Neural cell (in vitro differentiated cells): ENCODE measurements around the gene CLEC9A. TPM values are rescaled to one million over a fixed set of nuclear protein-coding genes. Genes with fewer than 3 reads are reported as not detected.

Source experiments
- H2AFZ ChIP-seq: fragments of 200-600, 300-800 bp; sonication (generic), shearing (Covaris generic); 2 replicates; pipeline ENCODE4 v1.6.0; 2014; ENCODE audit warnings: low read depth, mild to moderate bottlenecking, antibody characterized with exemption, low read length, moderate library complexity
- H3F3A ChIP-seq: fragments of 200-600 bp; shearing (Covaris generic); 2 replicates; pipeline ENCODE4 v1.6.1; 2016; ENCODE audit warnings: mild to moderate bottlenecking, moderate library complexity, mixed read lengths, antibody characterized with exemption, low read length; ENCODE audit not compliant: insufficient read depth, poor library complexity, severe bottlenecking
- H3K27ac ChIP-seq: fragments of 200-600, 300-800 bp; sonication (generic), shearing (Covaris generic); 2 replicates; pipeline ENCODE4 v1.5.1; 2014; ENCODE audit warnings: mild to moderate bottlenecking, low read length, moderate library complexity
- H3K27me3 ChIP-seq: fragments of 300-800, 200-600 bp; sonication (generic), shearing (Covaris generic); 2 replicates; pipeline ENCODE4 v1.6.0; 2014; ENCODE audit warnings: mild to moderate bottlenecking, low read depth, low read length, moderate library complexity; ENCODE audit not compliant: insufficient read depth
- H3K36me3 ChIP-seq: fragments of 300-800, 200-600 bp; sonication (generic), shearing (Covaris generic); 2 replicates; pipeline ENCODE4 v1.5.1; 2014; ENCODE audit warnings: mild to moderate bottlenecking, antibody characterized with exemption, low read length, moderate library complexity; ENCODE audit not compliant: insufficient read depth
- H3K4me2 ChIP-seq: fragments of 300-800, 200-600 bp; sonication (generic), shearing (Covaris generic); 2 replicates; pipeline ENCODE4 v1.6.0; 2014; ENCODE audit warnings: mild to moderate bottlenecking, low read length
- H3K4me3 ChIP-seq: fragments of 300-800, 200-600 bp; sonication (generic), shearing (Covaris generic); 2 replicates; pipeline ENCODE4 v1.5.1; 2014; ENCODE audit warnings: mild to moderate bottlenecking, low read length, moderate library complexity
- H3K79me2 ChIP-seq: fragments of 200-600 bp; shearing (Covaris generic); replicated peaks from 2 replicates; pipeline ENCODE4 v1.6.0; 2014; ENCODE audit warnings: mild to moderate bottlenecking, low read length, moderate library complexity; ENCODE audit not compliant: insufficient read depth
- H3K9ac ChIP-seq: fragments of 300-800, 200-600 bp; sonication (generic), shearing (Covaris generic); 2 replicates; pipeline ENCODE4 v1.6.1; 2016; ENCODE audit warnings: mild to moderate bottlenecking, low read length, mixed read lengths
- H3K9me2 ChIP-seq: fragments of 200-600 bp; shearing (Covaris generic); 2 replicates; pipeline ENCODE4 v1.6.1; 2016; ENCODE audit warnings: mild to moderate bottlenecking, low read length, mixed read lengths; ENCODE audit not compliant: insufficient read depth
- H3K9me3 ChIP-seq: fragments of 200-600, 300-800 bp; sonication (generic), shearing (Covaris generic); 2 replicates; pipeline ENCODE4 v1.6.1; 2016; ENCODE audit warnings: mild to moderate bottlenecking, mixed run types, low read length, moderate library complexity, mixed read lengths
- H4K20me1 ChIP-seq: fragments of 200-600 bp; shearing (Covaris generic); 2 replicates; pipeline ENCODE4 v1.6.1; 2016; ENCODE audit warnings: mild to moderate bottlenecking, mixed run types; ENCODE audit not compliant: insufficient read depth
- EP300 ChIP-seq: fragments of 450-650 bp; conservative IDR thresholded peaks from 2 replicates; pipeline ENCODE4 v1.6.1; 2014; ENCODE audit warnings: antibody characterized with exemption, mild to moderate bottlenecking, moderate library complexity; ENCODE audit not compliant: poor library complexity, severe bottlenecking
- EZH2 ChIP-seq: fragments of 200-600, 300-800 bp; shearing (Covaris generic), sonication (generic); IDR thresholded peaks from 2 replicates; pipeline ENCODE4 v1.6.1; 2014; ENCODE audit warnings: antibody characterized with exemption, low read length, borderline replicate concordance, mild to moderate bottlenecking; ENCODE audit not compliant: insufficient read depth, poor library complexity, severe bottlenecking
- MXI1 ChIP-seq: fragments of 450-650 bp; conservative IDR thresholded peaks from 2 replicates; pipeline ENCODE4 v1.6.1; 2014; ENCODE audit warnings: antibody characterized with exemption, mild to moderate bottlenecking; ENCODE audit not compliant: poor library complexity, severe bottlenecking
- POLR2AphosphoS5 ChIP-seq: IDR thresholded peaks from 2 replicates; pipeline ENCODE4 v1.6.1; 2012
- RAD21 ChIP-seq: fragments of 450-650 bp; conservative IDR thresholded peaks from 2 replicates; pipeline ENCODE4 v1.6.1; 2014; ENCODE audit warnings: antibody characterized with exemption, mild to moderate bottlenecking, moderate library complexity
- SMC3 ChIP-seq: fragments of 450-650 bp; conservative IDR thresholded peaks from 2 replicates; pipeline ENCODE4 v1.6.1; 2014; ENCODE audit warnings: antibody characterized with exemption, mild to moderate bottlenecking, moderate library complexity; ENCODE audit not compliant: poor library complexity
- TAF1 ChIP-seq: IDR thresholded peaks from 2 replicates; pipeline ENCODE4 v1.6.1; 2012; ENCODE audit warnings: low read depth
- polyA plus RNA-seq: library from polyadenylated mRNA; depleted of rRNA; stranded (reverse); fragments of >200 nt; gene quantifications from 2 replicates; pipeline ENCODE4 v1.2.3, GENCODE V29; 2014
- TF ChIP-seq, protein P1 (sequence below): IDR thresholded peaks from 2 replicates; pipeline ENCODE4 v1.6.1; 2012; ENCODE audit warnings: borderline replicate concordance
- TF ChIP-seq, protein P2 (sequence below): fragments of 450-650 bp; IDR thresholded peaks from 2 replicates; pipeline ENCODE4 v1.5.1; 2014; ENCODE audit warnings: antibody characterized with exemption, mild to moderate bottlenecking, moderate library complexity; ENCODE audit not compliant: poor library complexity, severe bottlenecking

Gene CLEC9A
- polyA plus RNA-seq, 1 donor from 2014 or later = not detected

DNA sequence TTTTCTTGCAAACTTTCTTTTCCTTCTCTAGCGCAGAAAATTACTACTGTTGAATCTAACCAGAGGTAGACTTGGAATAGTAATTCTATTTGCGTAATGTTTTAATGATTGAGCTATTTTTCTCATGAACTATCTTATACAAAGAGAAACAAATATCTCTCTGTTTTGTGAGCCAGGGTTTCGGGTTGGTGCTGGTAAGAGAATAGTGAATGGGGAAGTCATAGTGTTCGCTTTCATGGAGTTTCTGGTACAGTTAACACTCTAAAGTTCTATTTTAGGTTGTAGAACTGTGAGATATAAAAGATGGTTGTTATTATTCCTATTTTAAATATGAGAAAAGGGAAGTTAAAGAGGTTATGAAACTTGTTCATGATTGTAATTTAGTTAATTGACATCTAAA, 38.2 kb upstream of the CLEC9A start:
- no peak overlapping the region for H3K4me2 ChIP-seq

DNA sequence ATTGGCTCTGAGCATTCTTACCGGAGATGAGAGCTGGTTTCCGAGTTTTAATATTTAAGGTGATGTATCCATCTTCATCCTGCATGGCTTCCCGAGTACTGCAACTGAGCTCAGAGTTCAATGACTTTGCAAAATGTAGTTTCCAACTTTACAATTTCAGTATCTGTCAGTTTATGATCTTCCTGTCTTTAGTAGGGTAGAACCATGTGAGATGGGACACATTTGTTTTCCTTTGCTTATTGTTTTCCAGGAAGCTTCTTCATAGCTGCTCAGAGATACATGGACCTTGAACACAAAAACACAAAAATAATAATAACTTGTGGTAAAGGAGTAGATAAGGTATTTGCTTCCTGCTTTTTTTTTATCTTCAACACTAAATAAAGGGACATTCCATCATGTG, 31.5 kb upstream of the CLEC9A start, which contains the start of gene CLEC1B:
Gene CLEC1B (minus strand): TSS at position 106 of the 400 bp plus-strand sequence. CDS start 21 bp downstream, at position 85.
- TF ChIP-seq RAD21 = no peak
- TF ChIP-seq, protein P1, sequence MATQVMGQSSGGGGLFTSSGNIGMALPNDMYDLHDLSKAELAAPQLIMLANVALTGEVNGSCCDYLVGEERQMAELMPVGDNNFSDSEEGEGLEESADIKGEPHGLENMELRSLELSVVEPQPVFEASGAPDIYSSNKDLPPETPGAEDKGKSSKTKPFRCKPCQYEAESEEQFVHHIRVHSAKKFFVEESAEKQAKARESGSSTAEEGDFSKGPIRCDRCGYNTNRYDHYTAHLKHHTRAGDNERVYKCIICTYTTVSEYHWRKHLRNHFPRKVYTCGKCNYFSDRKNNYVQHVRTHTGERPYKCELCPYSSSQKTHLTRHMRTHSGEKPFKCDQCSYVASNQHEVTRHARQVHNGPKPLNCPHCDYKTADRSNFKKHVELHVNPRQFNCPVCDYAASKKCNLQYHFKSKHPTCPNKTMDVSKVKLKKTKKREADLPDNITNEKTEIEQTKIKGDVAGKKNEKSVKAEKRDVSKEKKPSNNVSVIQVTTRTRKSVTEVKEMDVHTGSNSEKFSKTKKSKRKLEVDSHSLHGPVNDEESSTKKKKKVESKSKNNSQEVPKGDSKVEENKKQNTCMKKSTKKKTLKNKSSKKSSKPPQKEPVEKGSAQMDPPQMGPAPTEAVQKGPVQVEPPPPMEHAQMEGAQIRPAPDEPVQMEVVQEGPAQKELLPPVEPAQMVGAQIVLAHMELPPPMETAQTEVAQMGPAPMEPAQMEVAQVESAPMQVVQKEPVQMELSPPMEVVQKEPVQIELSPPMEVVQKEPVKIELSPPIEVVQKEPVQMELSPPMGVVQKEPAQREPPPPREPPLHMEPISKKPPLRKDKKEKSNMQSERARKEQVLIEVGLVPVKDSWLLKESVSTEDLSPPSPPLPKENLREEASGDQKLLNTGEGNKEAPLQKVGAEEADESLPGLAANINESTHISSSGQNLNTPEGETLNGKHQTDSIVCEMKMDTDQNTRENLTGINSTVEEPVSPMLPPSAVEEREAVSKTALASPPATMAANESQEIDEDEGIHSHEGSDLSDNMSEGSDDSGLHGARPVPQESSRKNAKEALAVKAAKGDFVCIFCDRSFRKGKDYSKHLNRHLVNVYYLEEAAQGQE = no peak
- TF ChIP-seq EP300 = no peak
- TF ChIP-seq SMC3 = no peak
- TF ChIP-seq TAF1 = no peak
- no peak for TF ChIP-seq MXI1
- TF ChIP-seq, protein P2, sequence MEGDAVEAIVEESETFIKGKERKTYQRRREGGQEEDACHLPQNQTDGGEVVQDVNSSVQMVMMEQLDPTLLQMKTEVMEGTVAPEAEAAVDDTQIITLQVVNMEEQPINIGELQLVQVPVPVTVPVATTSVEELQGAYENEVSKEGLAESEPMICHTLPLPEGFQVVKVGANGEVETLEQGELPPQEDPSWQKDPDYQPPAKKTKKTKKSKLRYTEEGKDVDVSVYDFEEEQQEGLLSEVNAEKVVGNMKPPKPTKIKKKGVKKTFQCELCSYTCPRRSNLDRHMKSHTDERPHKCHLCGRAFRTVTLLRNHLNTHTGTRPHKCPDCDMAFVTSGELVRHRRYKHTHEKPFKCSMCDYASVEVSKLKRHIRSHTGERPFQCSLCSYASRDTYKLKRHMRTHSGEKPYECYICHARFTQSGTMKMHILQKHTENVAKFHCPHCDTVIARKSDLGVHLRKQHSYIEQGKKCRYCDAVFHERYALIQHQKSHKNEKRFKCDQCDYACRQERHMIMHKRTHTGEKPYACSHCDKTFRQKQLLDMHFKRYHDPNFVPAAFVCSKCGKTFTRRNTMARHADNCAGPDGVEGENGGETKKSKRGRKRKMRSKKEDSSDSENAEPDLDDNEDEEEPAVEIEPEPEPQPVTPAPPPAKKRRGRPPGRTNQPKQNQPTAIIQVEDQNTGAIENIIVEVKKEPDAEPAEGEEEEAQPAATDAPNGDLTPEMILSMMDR = no peak
- no peak for TF ChIP-seq POLR2AphosphoS5
- no peak for TF ChIP-seq EZH2
- H3K79me2 ChIP-seq = no peaks in the 10 kb centered on the region
- no peak within 1 kb of the TSS for H3K4me2 ChIP-seq
- no peak within 1 kb of the TSS for H2AFZ ChIP-seq
- H3K9ac ChIP-seq = no peak within 1 kb of the TSS
- H3K9me2 ChIP-seq = no peaks in the 10 kb centered on the region
- H3F3A ChIP-seq = no peaks in the 10 kb centered on the region
- H3K9me3 ChIP-seq = no peaks in the 10 kb centered on the region
- H3K27ac ChIP-seq = no peak within 1 kb of the TSS
- H3K27me3 ChIP-seq = no peaks in the 10 kb centered on the region
- no peak within 1 kb of the TSS for H3K4me3 ChIP-seq
- H3K36me3 ChIP-seq = no peaks in the 10 kb centered on the region
- no peaks in the 10 kb centered on the region for H4K20me1 ChIP-seq

More for the DNA sequence above, 38.2 kb upstream of the CLEC9A start:
- H2AFZ ChIP-seq = no peak overlapping the region
- no peaks in the 10 kb centered on the region for H3K36me3 ChIP-seq
- no peaks in the 10 kb centered on the region for H3F3A ChIP-seq
- H4K20me1 ChIP-seq = no peaks in the 10 kb centered on the region
- H3K27me3 ChIP-seq = no peaks in the 10 kb centered on the region
- H3K27ac ChIP-seq = no peak overlapping the region
- TF ChIP-seq MXI1 = no peak
- TF ChIP-seq EZH2 = no peak
- TF ChIP-seq TAF1 = no peak
- H3K9ac ChIP-seq = no peak overlapping the region
- no peaks in the 10 kb centered on the region for H3K9me3 ChIP-seq
- H3K9me2 ChIP-seq = no peaks in the 10 kb centered on the region
- no peak overlapping the region for H3K4me3 ChIP-seq
- H3K79me2 ChIP-seq = no peaks in the 10 kb centered on the region
